HG02981 (cell line): ENCODE results near the gene MED9.

Experiments used
- ATAC-seq: cut with Tn5 transposase; IDR thresholded peaks from one replicate; pipeline ENCODE4 v1.9.1; 2021; ENCODE audit warnings: mild to moderate bottlenecking, moderate library complexity; ENCODE audit not compliant: unreplicated experiment

MED9 gene

GRCh38 chr17:17503566-17504130 lies 26.8 kb downstream of the MED9 start:
- no peak for ATAC-seq

- no peak for ATAC-seq
Observed at GRCh38 chr17:17504341-17505140, 27.7 kb downstream of the MED9 start.

- no peak for ATAC-seq
Observed at GRCh38 chr17:17505151-17505550, 28.4 kb downstream of the MED9 start.

GRCh38 chr17:17505610-17506171 lies 28.9 kb downstream of the MED9 start:
- ATAC-seq: no peak

GRCh38 chr17:17506181-17506741 lies 29.5 kb downstream of the MED9 start:
- ATAC-seq: no peak

- no peak for ATAC-seq
Observed at GRCh38 chr17:17506893-17507464, 30.2 kb downstream of the MED9 start.

- ATAC-seq: no peak
Observed at GRCh38 chr17:17507465-17508011, 30.7 kb downstream of the MED9 start.

GRCh38 chr17:17508019-17508535 lies 31.3 kb downstream of the MED9 start:
- ATAC-seq: no peak

- ATAC-seq: no peak
Observed at GRCh38 chr17:17508646-17509591, 32.1 kb downstream of the MED9 start.

- no peak for ATAC-seq
Observed at GRCh38 chr17:17509601-17510425, 33.0 kb downstream of the MED9 start.

- no peak for ATAC-seq
Observed at GRCh38 chr17:17510456-17511292, 33.9 kb downstream of the MED9 start.

GRCh38 chr17:17511293-17511741 lies 34.5 kb downstream of the MED9 start:
- ATAC-seq: no peak

GRCh38 chr17:17511881-17512858 lies 35.4 kb downstream of the MED9 start:
- ATAC-seq: no peak

GRCh38 chr17:17512866-17513265 lies 36.1 kb downstream of the MED9 start:
- no peak for ATAC-seq

- ATAC-seq: no peak
Observed at GRCh38 chr17:17513626-17514025, 36.8 kb downstream of the MED9 start.

- ATAC-seq: no peak
Observed at GRCh38 chr17:17514361-17514992, 37.7 kb downstream of the MED9 start.
